Sigmoid colon (tissue), 4 donors: ENCODE measurements around the gene ZNF12.

Experiments
- CTCF ChIP-seq, 4 experiments: fragments of 450-650 bp in 3 of 4; fragments of 200-600 bp in 1 of 4; IDR thresholded peaks; one replicate each; pipeline ENCODE4 v1.5.1; 2016 to 2019; ENCODE audit warnings: antibody characterized with exemption in 4 of 4, mild to moderate bottlenecking in 3 of 4, moderate library complexity in 2 of 4
- POLR2A ChIP-seq, 2 donors: fragments of 450-650 bp; IDR thresholded peaks; one replicate each; pipeline ENCODE4 v1.6.1; 2016; ENCODE audit warnings: antibody characterized with exemption in 2 of 2, mild to moderate bottlenecking in 2 of 2, moderate library complexity in 2 of 2
- POLR2AphosphoS5 ChIP-seq, 4 donors: sonication (generic); formaldehyde crosslinking; IDR thresholded peaks; one replicate each; pipeline ENCODE4 v1.6.1; 2017; ENCODE audit warnings: antibody characterized with exemption in 4 of 4

- no peak for TF ChIP-seq POLR2AphosphoS5 (IDR thresholded peaks at IDR 0.05)
- no peak for TF ChIP-seq CTCF (IDR thresholded peaks at IDR 0.05)
- no peak for TF ChIP-seq POLR2A (IDR thresholded peaks at IDR 0.05)
Observed at GRCh38 chr7:6656413-6656812, 50.3 kb downstream of the ZNF12 start.
